Heart right ventricle (tissue), 16 donors: ENCODE results near the gene MMP23B. TPM values are rescaled to one million over a fixed set of nuclear protein-coding genes. Genes with fewer than 3 reads are reported as not detected.

ENCODE experiments used
- ATAC-seq, 8 donors: fragments of 200-7000 bp; cut with Tn5 transposase; one replicate each; pipeline ENCODE4 v1.9.1; 2020; ENCODE audit warnings: mild to moderate bottlenecking in 8 of 8, moderate library complexity in 8 of 8, moderate number of reproducible peaks in 1 of 8
- DNase-seq, 2 donors: peaks; one replicate each; pipeline ENCODE4 v3.0.0-alpha.2; 2020
- H3K27ac ChIP-seq, 10 donors: fragments of 200-600 bp; sonication (generic) in 2 of 10; one replicate each; pipeline versions ENCODE4 v1.5.0 to v1.8.0; 2020 to 2022; ENCODE audit warnings: mild to moderate bottlenecking in 3 of 10
- H3K27me3 ChIP-seq, 7 donors: fragments of 200-600 bp; one replicate each; pipeline ENCODE4 v1.8.0; 2021 to 2022; ENCODE audit warnings: mild to moderate bottlenecking in 2 of 7
- H3K36me3 ChIP-seq, 9 donors: fragments of 200-600 bp; sonication (generic) in 1 of 9; one replicate each; pipeline versions ENCODE4 v1.5.0 to v1.8.0; 2020 to 2022; ENCODE audit warnings: mild to moderate bottlenecking in 2 of 9
- H3K4me1 ChIP-seq, 9 donors: fragments of 200-600 bp; sonication (generic) in 1 of 9; one replicate each; pipeline versions ENCODE4 v1.5.0 to v1.8.0; 2020 to 2022; ENCODE audit warnings: mild to moderate bottlenecking in 4 of 9
- H3K4me3 ChIP-seq, 10 donors: fragments of 200-600 bp; sonication (generic) in 2 of 10; one replicate each; pipeline versions ENCODE4 v1.5.0 to v1.8.0; 2020 to 2022; ENCODE audit warnings: mild to moderate bottlenecking in 7 of 10, moderate library complexity in 2 of 10
- H3K9me3 ChIP-seq, 11 donors: fragments of 200-600 bp in 10 of 11; sonication (generic) in 2 of 11; one replicate each; pipeline versions ENCODE4 v1.5.0 to v1.8.0; 2013 to 2022; ENCODE audit warnings: mild to moderate bottlenecking in 2 of 11, control low read depth in 1 of 11, moderate library complexity in 1 of 11
- CTCF ChIP-seq, 9 donors: fragments of 200-600 bp; sonication (generic) in 2 of 9; IDR thresholded peaks; one replicate each; pipeline versions ENCODE4 v1.5.0 to v1.8.0; 2021 to 2022; ENCODE audit warnings: antibody characterized with exemption in 9 of 9, mild to moderate bottlenecking in 5 of 9, moderate library complexity in 1 of 9
- WGBS, 2 donors: extraction: QIAGEN DNeasy Blood & Tissue Kit; methylation state at CpG; one replicate each; pipeline ENCODE4 v1.1.7; 2013; ENCODE audit warnings: inconsistent platforms in 1 of 2; 5-methylcytosine and 5-hydroxymethylcytosine counted together
- intact Hi-C, 10 donors: fragments of 100-400 bp; cut with DNase I; formaldehyde crosslinking; loops; one replicate each; pipeline versions ENCODE4 v1.11.1 to v1.14.2; 2022
- polyA plus RNA-seq, 2 donors: library from polyadenylated mRNA; stranded (reverse); fragments of 200-250 nt; gene quantifications; one replicate each; pipeline ENCODE4 v1.2.3, GENCODE V29; 2013
- total RNA-seq, 10 donors: library from RNA; stranded (reverse); fragmentation: NEBNext Ultra II Directional in 3 of 10; extraction: Animal tissue kit (Norgen Biotek cat#: 25700) in 3 of 10; gene quantifications; one replicate each; pipeline versions ENCODE4 v1.2.1 to v1.2.4, GENCODE V29; 2021 to 2023
- donor health status: Arrhythmogenic right ventricular cardiomyopathy.
- donor health status: ischemic (EF 13 %, LVEDD 7.1; RV severe dilation, severe dysfunction).
- donor health status: healthy with polysubstance abuse.
- donor health status: DM: no; HTN: yes; CAD: no.
- donor health status: DM: no; HTN: no; CAD: no.
- donor health status: ischemic (EF 25% LVEDD 6.9; RV normal size, moderate dysfunction).
- donor health status: ischemic (EF 25% LVEDD 5.7; RV mildly dilated, moderate dysfunction).
- donor health status: healthy.
- donor health status: DM: yes; HTN: yes; CAD: no.
- donor health status: Ischemic cardiomyopathy.
- donor health status: ischemic (EF 35%, LVEDD 5.7; RV mildly dilated, moderate dysfunction).
- donor health status: nonischemic (EF 11% LVEDD 7.7; RV severe dilation, severe dysfunction).
- donor health status: DM: yes; HTN: yes; CAD: no.
- donor health status: PGD.
- donor health status: ischemic (EF 29% LVEDD 5.4; RV normal size, mild dysfunction).
- donor health status: nonischemic (EF 23%, LVEDD 6.1; RV moderate dilation, normal function).

Gene MMP23B
- total and polyA plus RNA-seq, 12 donors, result 14.2 to 113 (median 63.1) TPM

GRCh38 chr1:1683104-1683905 is 51.3 kb downstream of the MMP23B start:
- Histone ChIP-seq H3K27ac (no peak overlapping the region), H3K4me1 (peaks cover 3 to 58% (median 10%) of the 10 kb centered on the region in 9 donors), H3K36me3 (peaks cover 0 to 50% (median 0%) of the 10 kb centered on the region in 9 donors), H3K4me3 (no peak overlapping the region), H3K27me3 (no peaks in the 10 kb centered on the region), H3K9me3 (no peaks in the 10 kb centered on the region)
- intact Hi-C loops, result no loop called here
- ATAC-seq, result no peak
- no peak for TF ChIP-seq CTCF (IDR thresholded peaks at IDR 0.05)
- DNase-seq, result no peak
- 74 to 77% methylated on average over 26 of the region's 26 CpGs for WGBS, 2 donors

Other genes starting within 250 kb of the MMP23B start
- 10 to 100 TPM; 38.5 to 77.5 (median 47.7) TPM for gene CCNL2, start 232.8 kb upstream of the MMP23B start, total RNA-seq
- gene CCNL2, start 232.8 kb upstream of the MMP23B start, polyA plus RNA-seq, result 100 to 1,000 TPM in 1 of 2 donors, 10 to 100 TPM in 1; 57.3 to 243 TPM
- 100 to 1,000 TPM; 116 to 162 (median 132) TPM for gene MRPL20, start 224.9 kb upstream of the MMP23B start, total RNA-seq
- 100 to 1,000 TPM; 124 to 224 TPM for gene MRPL20, start 224.9 kb upstream of the MMP23B start, polyA plus RNA-seq
- 1 to 10 TPM in 7 of 10 donors, under 1 TPM in 3; 0.37 to 2.5 (median 1.8) TPM for gene ANKRD65, start 210.9 kb upstream of the MMP23B start, total RNA-seq
- 1 to 10 TPM; 1.2 to 3.1 TPM for gene ANKRD65, start 210.9 kb upstream of the MMP23B start, polyA plus RNA-seq
- gene VWA1, start 196.5 kb upstream of the MMP23B start, total RNA-seq, result 10 to 100 TPM; 10.8 to 52.8 (median 14.1) TPM
- 10 to 100 TPM; 13.9 to 27.5 TPM for gene VWA1, start 196.5 kb upstream of the MMP23B start, polyA plus RNA-seq
- gene ATAD3C, start 182.5 kb upstream of the MMP23B start, total RNA-seq, result 1 to 10 TPM in 5 of 10 donors, under 1 TPM in 5; 0.11 to 2.2 (median 1.2) TPM
- under 1 TPM; 0.49 to 0.66 TPM for gene ATAD3C, start 182.5 kb upstream of the MMP23B start, polyA plus RNA-seq
- 1 to 10 TPM; 5.3 to 9.9 (median 6.6) TPM for gene ATAD3B, start 160.4 kb upstream of the MMP23B start, total RNA-seq
- gene ATAD3B, start 160.4 kb upstream of the MMP23B start, polyA plus RNA-seq, result 10 to 100 TPM; 12.5 to 33.3 TPM
- 10 to 100 TPM; 13.2 to 27.9 (median 15.6) TPM for gene ATAD3A, start 120.0 kb upstream of the MMP23B start, total RNA-seq
- 10 to 100 TPM; 24.7 to 39.4 TPM for gene ATAD3A, start 120.0 kb upstream of the MMP23B start, polyA plus RNA-seq
- gene TMEM240, start 91.5 kb upstream of the MMP23B start, total RNA-seq, result 1 to 10 TPM; 3.2 to 6.2 (median 3.7) TPM
- gene TMEM240, start 91.5 kb upstream of the MMP23B start, polyA plus RNA-seq, result 10 to 100 TPM in 1 of 2 donors, 1 to 10 TPM in 1; 3.5 to 12.1 TPM
- 100 to 1,000 TPM in 4 of 10 donors, 10 to 100 TPM in 6; 73.8 to 138 (median 77.9) TPM for gene SSU72, start 57.3 kb upstream of the MMP23B start, total RNA-seq
- gene SSU72, start 57.3 kb upstream of the MMP23B start, polyA plus RNA-seq, result 100 to 1,000 TPM in 1 of 2 donors, 10 to 100 TPM in 1; 96.3 to 122 TPM
- 1 to 10 TPM in 8 of 10 donors, under 1 TPM in 2; 0.66 to 5.9 (median 2.3) TPM for gene FNDC10, start 32.0 kb upstream of the MMP23B start, total RNA-seq
- 1 to 10 TPM; 1.1 to 3.8 TPM for gene FNDC10, start 32.0 kb upstream of the MMP23B start, polyA plus RNA-seq
- gene MIB2, start 16.7 kb upstream of the MMP23B start, total RNA-seq, result 100 to 1,000 TPM in 1 of 10 donors, 10 to 100 TPM in 9; 53.6 to 110 (median 74.7) TPM
- 100 to 1,000 TPM in 1 of 2 donors, 10 to 100 TPM in 1; 56.0 to 248 TPM for gene MIB2, start 16.7 kb upstream of the MMP23B start, polyA plus RNA-seq
- 10 to 100 TPM; 20.9 to 30.4 (median 23.8) TPM for gene CDK11B, start 26.8 kb downstream of the MMP23B start, total RNA-seq
- 10 to 100 TPM; 31.4 to 34.1 TPM for gene CDK11B, start 26.8 kb downstream of the MMP23B start, polyA plus RNA-seq
- gene SLC35E2B, start 60.6 kb downstream of the MMP23B start, total RNA-seq, result 10 to 100 TPM; 12.3 to 30.7 (median 17.0) TPM
- 10 to 100 TPM in 1 of 2 donors, 1 to 10 TPM in 1; 8.4 to 21.1 TPM for gene SLC35E2B, start 60.6 kb downstream of the MMP23B start, polyA plus RNA-seq
- gene CDK11A, start 92.2 kb downstream of the MMP23B start, total RNA-seq, result 10 to 100 TPM; 11.6 to 26.3 (median 15.3) TPM
- 10 to 100 TPM; 13.0 to 88.3 TPM for gene CDK11A, start 92.2 kb downstream of the MMP23B start, polyA plus RNA-seq
- 10 to 100 TPM; 15.2 to 40.2 (median 21.9) TPM for gene NADK, start 146.3 kb downstream of the MMP23B start, total RNA-seq
- gene NADK, start 146.3 kb downstream of the MMP23B start, polyA plus RNA-seq, result 10 to 100 TPM; 26.2 to 37.5 TPM